SK-N-SH treated with all-trans-retinoic acid at 6 μM for 48 hours (cell line): ENCODE results near the gene ZSCAN31.
A peak's percentile ranks its signal among the peaks of the same experiment; 100 is the strongest.

Experiments
- ATAC-seq: fragments of 200-7000 bp; cut with Tn5 transposase; 3 replicates; pipeline ENCODE4 v1.9.1; 2020; ENCODE audit warnings: mild to moderate bottlenecking, moderate library complexity
- ARNTL ChIP-seq: fragments of 450-650 bp; formaldehyde crosslinking; IDR thresholded peaks from 2 replicates; pipeline ENCODE4 v1.5.0; 2020; ENCODE audit warnings: low read depth, mild to moderate bottlenecking, moderate library complexity, borderline replicate concordance
- BACH2 ChIP-seq: fragments of 250-450 bp; sonication (Bioruptor Pico); IDR thresholded peaks from 2 replicates; pipeline ENCODE4 v1.9.0; 2021; ENCODE audit warnings: mild to moderate bottlenecking, borderline replicate concordance
- CSDC2 ChIP-seq: fragments of 250-450 bp; sonication (Bioruptor Pico); IDR thresholded peaks from 2 replicates; pipeline ENCODE4 v1.5.0; 2020; ENCODE audit warnings: mild to moderate bottlenecking, moderate library complexity
- ESRRG ChIP-seq: fragments of 250-450 bp; sonication (Bioruptor Pico); IDR thresholded peaks from 2 replicates; pipeline ENCODE4 v1.6.1; 2021; ENCODE audit warnings: mild to moderate bottlenecking
- GLIS3 ChIP-seq: fragments of 250-450 bp; sonication (Bioruptor Pico); IDR thresholded peaks from 2 replicates; pipeline ENCODE4 v1.5.0; 2020; ENCODE audit warnings: mild to moderate bottlenecking, moderate library complexity
- ISL1 ChIP-seq: fragments of 250-450 bp; sonication (Bioruptor Pico); IDR thresholded peaks from 2 replicates; pipeline ENCODE4 v2.1.2; 2022; ENCODE audit warnings: mild to moderate bottlenecking, moderate library complexity
- OSR1 ChIP-seq: fragments of 250-450 bp; sonication (Bioruptor Pico); IDR thresholded peaks from 2 replicates; pipeline ENCODE4 v1.8.0; 2022; ENCODE audit warnings: moderate library complexity, mild to moderate bottlenecking, inconsistent platforms
- POU6F1 ChIP-seq: fragments of 250-450 bp; sonication (Bioruptor Pico); IDR thresholded peaks from 2 replicates; pipeline ENCODE4 v1.8.0; 2021; ENCODE audit warnings: low read depth, mild to moderate bottlenecking, moderate library complexity, borderline replicate concordance
- PPARA ChIP-seq: fragments of 250-450 bp; sonication (Bioruptor Pico); IDR thresholded peaks from 2 replicates; pipeline ENCODE4 v1.5.0; 2020; ENCODE audit warnings: mild to moderate bottlenecking, borderline replicate concordance
- RARB ChIP-seq: fragments of 250-450 bp; sonication (Bioruptor Pico); IDR thresholded peaks from 2 replicates; pipeline ENCODE4 v1.8.0; 2021; ENCODE audit warnings: mild to moderate bottlenecking, moderate library complexity
- SNAI2 ChIP-seq: fragments of 250-450 bp; sonication (Bioruptor Pico); IDR thresholded peaks from 2 replicates; pipeline ENCODE4 v1.5.0; 2020; ENCODE audit warnings: mild to moderate bottlenecking, moderate library complexity
- TCF4 ChIP-seq: fragments of 250-450 bp; sonication (Bioruptor Pico); IDR thresholded peaks from 2 replicates; pipeline ENCODE4 v1.8.0; 2021; ENCODE audit warnings: mild to moderate bottlenecking, moderate library complexity, borderline replicate concordance
- TOX ChIP-seq: fragments of 250-450 bp; sonication (Bioruptor Pico); IDR thresholded peaks from 2 replicates; pipeline ENCODE4 v1.8.0; 2021; ENCODE audit warnings: mild to moderate bottlenecking, moderate library complexity, borderline replicate concordance
- ZC3H10 ChIP-seq: fragments of 250-450 bp; sonication (Bioruptor Pico); IDR thresholded peaks from 2 replicates; pipeline ENCODE4 v1.5.1; 2021; ENCODE audit warnings: mild to moderate bottlenecking, moderate library complexity
- ZFP3 ChIP-seq: fragments of 250-450 bp; sonication (Bioruptor Pico); IDR thresholded peaks from 2 replicates; pipeline ENCODE4 v1.5.0; 2020; ENCODE audit warnings: mild to moderate bottlenecking, moderate library complexity
- ZFP30 ChIP-seq: fragments of 450-650 bp; formaldehyde crosslinking; IDR thresholded peaks from 2 replicates; pipeline ENCODE4 v1.5.0; 2022; ENCODE audit warnings: mild to moderate bottlenecking, moderate library complexity
- ZNF565 ChIP-seq: fragments of 450-650 bp; formaldehyde crosslinking; conservative IDR thresholded peaks from 2 replicates; pipeline ENCODE4 v1.5.0; 2020; ENCODE audit warnings: low read depth, mild to moderate bottlenecking, moderate library complexity
- TF ChIP-seq, protein P1 (sequence below): fragments of 250-450 bp; sonication (Bioruptor Pico); IDR thresholded peaks from 2 replicates; pipeline ENCODE4 v1.5.1; 2021; ENCODE audit warnings: mild to moderate bottlenecking, moderate library complexity
- TF ChIP-seq, protein P2 (sequence below): fragments of 250-450 bp; sonication (Bioruptor Pico); IDR thresholded peaks from 2 replicates; pipeline ENCODE4 v1.8.0; 2020; ENCODE audit warnings: mild to moderate bottlenecking, moderate library complexity, borderline replicate concordance
- TF ChIP-seq, protein P3 (sequence below): fragments of 250-450 bp; sonication (Bioruptor Pico); IDR thresholded peaks from 2 replicates; pipeline ENCODE4 v1.5.0; 2020; ENCODE audit warnings: mild to moderate bottlenecking, moderate library complexity
- TF ChIP-seq, protein P4 (sequence below): fragments of 250-450 bp; sonication (Bioruptor Pico); IDR thresholded peaks from 2 replicates; pipeline ENCODE4 v1.5.1; 2020; ENCODE audit warnings: low read depth, mild to moderate bottlenecking, moderate library complexity

The ZSCAN31 gene

GRCh38 chr6:28355743-28356665 lies 20.1 kb upstream of the ZSCAN31 start:
- ATAC-seq = peak; percentile 95
- TF ChIP-seq SNAI2 (CRISPR knock-in tag) = no peak
- TF ChIP-seq OSR1 (CRISPR knock-in tag) = no peak
- no peak for TF ChIP-seq ZFP3 (CRISPR knock-in tag)
- no peak for TF ChIP-seq RARB (CRISPR knock-in tag)
- TF ChIP-seq GLIS3 (CRISPR knock-in tag) = no peak
- TF ChIP-seq POU6F1 (CRISPR knock-in tag) = no peak
- no peak for TF ChIP-seq TCF4 (CRISPR knock-in tag)
- TF ChIP-seq ZFP30 (CRISPR knock-in tag) = no peak
- no peak for TF ChIP-seq ZNF565
- TF ChIP-seq ARNTL = no peak
- TF ChIP-seq, protein P1, sequence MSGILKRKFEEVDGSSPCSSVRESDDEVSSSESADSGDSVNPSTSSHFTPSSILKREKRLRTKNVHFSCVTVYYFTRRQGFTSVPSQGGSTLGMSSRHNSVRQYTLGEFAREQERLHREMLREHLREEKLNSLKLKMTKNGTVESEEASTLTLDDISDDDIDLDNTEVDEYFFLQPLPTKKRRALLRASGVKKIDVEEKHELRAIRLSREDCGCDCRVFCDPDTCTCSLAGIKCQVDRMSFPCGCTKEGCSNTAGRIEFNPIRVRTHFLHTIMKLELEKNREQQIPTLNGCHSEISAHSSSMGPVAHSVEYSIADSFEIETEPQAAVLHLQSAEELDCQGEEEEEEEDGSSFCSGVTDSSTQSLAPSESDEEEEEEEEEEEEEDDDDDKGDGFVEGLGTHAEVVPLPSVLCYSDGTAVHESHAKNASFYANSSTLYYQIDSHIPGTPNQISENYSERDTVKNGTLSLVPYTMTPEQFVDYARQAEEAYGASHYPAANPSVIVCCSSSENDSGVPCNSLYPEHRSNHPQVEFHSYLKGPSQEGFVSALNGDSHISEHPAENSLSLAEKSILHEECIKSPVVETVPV (CRISPR knock-in tag) = no peak
- TF ChIP-seq, protein P2, sequence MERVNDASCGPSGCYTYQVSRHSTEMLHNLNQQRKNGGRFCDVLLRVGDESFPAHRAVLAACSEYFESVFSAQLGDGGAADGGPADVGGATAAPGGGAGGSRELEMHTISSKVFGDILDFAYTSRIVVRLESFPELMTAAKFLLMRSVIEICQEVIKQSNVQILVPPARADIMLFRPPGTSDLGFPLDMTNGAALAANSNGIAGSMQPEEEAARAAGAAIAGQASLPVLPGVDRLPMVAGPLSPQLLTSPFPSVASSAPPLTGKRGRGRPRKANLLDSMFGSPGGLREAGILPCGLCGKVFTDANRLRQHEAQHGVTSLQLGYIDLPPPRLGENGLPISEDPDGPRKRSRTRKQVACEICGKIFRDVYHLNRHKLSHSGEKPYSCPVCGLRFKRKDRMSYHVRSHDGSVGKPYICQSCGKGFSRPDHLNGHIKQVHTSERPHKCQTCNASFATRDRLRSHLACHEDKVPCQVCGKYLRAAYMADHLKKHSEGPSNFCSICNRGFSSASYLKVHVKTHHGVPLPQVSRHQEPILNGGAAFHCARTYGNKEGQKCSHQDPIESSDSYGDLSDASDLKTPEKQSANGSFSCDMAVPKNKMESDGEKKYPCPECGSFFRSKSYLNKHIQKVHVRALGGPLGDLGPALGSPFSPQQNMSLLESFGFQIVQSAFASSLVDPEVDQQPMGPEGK (CRISPR knock-in tag) = no peak
- no peak for TF ChIP-seq ESRRG
- TF ChIP-seq PPARA (CRISPR knock-in tag) = no peak

GRCh38 chr6:28354688-28355554 lies 19.0 kb upstream of the ZSCAN31 start:
- ATAC-seq = no peak; the same call in 2 of the 3 replicates
- TF ChIP-seq BACH2 (no peak), CSDC2 (CRISPR knock-in tag) (no peak), ZNF565 (no peak), GLIS3 (CRISPR knock-in tag) (no peak), POU6F1 (CRISPR knock-in tag) (no peak), PPARA (CRISPR knock-in tag) (no peak), SNAI2 (CRISPR knock-in tag) (no peak), ISL1 (CRISPR knock-in tag) (no peak), ESRRG (no peak), ZC3H10 (CRISPR knock-in tag) (no peak), TOX (CRISPR knock-in tag) (no peak), TCF4 (CRISPR knock-in tag) (no peak)
- TF ChIP-seq, protein P3, sequence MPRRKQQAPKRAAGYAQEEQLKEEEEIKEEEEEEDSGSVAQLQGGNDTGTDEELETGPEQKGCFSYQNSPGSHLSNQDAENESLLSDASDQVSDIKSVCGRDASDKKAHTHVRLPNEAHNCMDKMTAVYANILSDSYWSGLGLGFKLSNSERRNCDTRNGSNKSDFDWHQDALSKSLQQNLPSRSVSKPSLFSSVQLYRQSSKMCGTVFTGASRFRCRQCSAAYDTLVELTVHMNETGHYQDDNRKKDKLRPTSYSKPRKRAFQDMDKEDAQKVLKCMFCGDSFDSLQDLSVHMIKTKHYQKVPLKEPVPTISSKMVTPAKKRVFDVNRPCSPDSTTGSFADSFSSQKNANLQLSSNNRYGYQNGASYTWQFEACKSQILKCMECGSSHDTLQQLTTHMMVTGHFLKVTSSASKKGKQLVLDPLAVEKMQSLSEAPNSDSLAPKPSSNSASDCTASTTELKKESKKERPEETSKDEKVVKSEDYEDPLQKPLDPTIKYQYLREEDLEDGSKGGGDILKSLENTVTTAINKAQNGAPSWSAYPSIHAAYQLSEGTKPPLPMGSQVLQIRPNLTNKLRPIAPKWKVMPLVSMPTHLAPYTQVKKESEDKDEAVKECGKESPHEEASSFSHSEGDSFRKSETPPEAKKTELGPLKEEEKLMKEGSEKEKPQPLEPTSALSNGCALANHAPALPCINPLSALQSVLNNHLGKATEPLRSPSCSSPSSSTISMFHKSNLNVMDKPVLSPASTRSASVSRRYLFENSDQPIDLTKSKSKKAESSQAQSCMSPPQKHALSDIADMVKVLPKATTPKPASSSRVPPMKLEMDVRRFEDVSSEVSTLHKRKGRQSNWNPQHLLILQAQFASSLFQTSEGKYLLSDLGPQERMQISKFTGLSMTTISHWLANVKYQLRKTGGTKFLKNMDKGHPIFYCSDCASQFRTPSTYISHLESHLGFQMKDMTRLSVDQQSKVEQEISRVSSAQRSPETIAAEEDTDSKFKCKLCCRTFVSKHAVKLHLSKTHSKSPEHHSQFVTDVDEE = no peak
- TF ChIP-seq, protein P4, sequence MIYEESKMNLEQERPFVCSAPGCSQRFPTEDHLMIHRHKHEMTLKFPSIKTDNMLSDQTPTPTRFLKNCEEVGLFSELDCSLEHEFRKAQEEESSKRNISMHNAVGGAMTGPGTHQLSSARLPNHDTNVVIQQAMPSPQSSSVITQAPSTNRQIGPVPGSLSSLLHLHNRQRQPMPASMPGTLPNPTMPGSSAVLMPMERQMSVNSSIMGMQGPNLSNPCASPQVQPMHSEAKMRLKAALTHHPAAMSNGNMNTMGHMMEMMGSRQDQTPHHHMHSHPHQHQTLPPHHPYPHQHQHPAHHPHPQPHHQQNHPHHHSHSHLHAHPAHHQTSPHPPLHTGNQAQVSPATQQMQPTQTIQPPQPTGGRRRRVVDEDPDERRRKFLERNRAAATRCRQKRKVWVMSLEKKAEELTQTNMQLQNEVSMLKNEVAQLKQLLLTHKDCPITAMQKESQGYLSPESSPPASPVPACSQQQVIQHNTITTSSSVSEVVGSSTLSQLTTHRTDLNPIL = no peak
- TF ChIP-seq, all 23 proteins: peak for 0
